Stimulated activated naive CD8-positive, alpha-beta T cell treated with anti-CD3 and anti-CD28 coated beads, Interleukin-15, Interleukin-2, amounts not matched to agents 100 ng/mL and 50 ng/mL, for 24 hours (primary cell): ENCODE measurements around the gene TAGLN2.
A peak's percentile ranks its signal among the peaks of the same experiment; 100 is the strongest.

Experiments
- H3K27ac Mint-ChIP-seq: one replicate; pipeline ENCODE4 v1.8.0; 2021; ENCODE audit warnings: mild to moderate bottlenecking, mixed read lengths
- H3K27me3 Mint-ChIP-seq: one replicate; pipeline ENCODE4 v1.8.0; 2021; ENCODE audit warnings: mixed read lengths
- H3K36me3 Mint-ChIP-seq: one replicate; pipeline ENCODE4 v1.8.0; 2021; ENCODE audit warnings: low read depth, mixed read lengths
- H3K4me1 Mint-ChIP-seq: one replicate; pipeline ENCODE4 v1.8.0; 2021; ENCODE audit warnings: low read depth, mixed read lengths
- H3K4me3 Mint-ChIP-seq: one replicate; pipeline ENCODE4 v1.8.0; 2021; ENCODE audit warnings: mild to moderate bottlenecking, mixed read lengths
- H3K9me3 Mint-ChIP-seq: one replicate; pipeline ENCODE4 v1.8.0; 2021; ENCODE audit warnings: mixed read lengths

TAGLN2 gene

GRCh38 chr1:159933347-159933746 is 8.0 kb upstream of the TAGLN2 start:
- Mint-ChIP-seq H3K27me3 (peaks cover 3% of the 10 kb centered on the region), H3K9me3 (no peaks in the 10 kb centered on the region), H3K36me3 (no peaks in the 10 kb centered on the region), H3K4me1 (peaks cover 7% of the 10 kb centered on the region), H3K27ac (no peak overlapping the region), H3K4me3 (no peak overlapping the region)

DNA sequence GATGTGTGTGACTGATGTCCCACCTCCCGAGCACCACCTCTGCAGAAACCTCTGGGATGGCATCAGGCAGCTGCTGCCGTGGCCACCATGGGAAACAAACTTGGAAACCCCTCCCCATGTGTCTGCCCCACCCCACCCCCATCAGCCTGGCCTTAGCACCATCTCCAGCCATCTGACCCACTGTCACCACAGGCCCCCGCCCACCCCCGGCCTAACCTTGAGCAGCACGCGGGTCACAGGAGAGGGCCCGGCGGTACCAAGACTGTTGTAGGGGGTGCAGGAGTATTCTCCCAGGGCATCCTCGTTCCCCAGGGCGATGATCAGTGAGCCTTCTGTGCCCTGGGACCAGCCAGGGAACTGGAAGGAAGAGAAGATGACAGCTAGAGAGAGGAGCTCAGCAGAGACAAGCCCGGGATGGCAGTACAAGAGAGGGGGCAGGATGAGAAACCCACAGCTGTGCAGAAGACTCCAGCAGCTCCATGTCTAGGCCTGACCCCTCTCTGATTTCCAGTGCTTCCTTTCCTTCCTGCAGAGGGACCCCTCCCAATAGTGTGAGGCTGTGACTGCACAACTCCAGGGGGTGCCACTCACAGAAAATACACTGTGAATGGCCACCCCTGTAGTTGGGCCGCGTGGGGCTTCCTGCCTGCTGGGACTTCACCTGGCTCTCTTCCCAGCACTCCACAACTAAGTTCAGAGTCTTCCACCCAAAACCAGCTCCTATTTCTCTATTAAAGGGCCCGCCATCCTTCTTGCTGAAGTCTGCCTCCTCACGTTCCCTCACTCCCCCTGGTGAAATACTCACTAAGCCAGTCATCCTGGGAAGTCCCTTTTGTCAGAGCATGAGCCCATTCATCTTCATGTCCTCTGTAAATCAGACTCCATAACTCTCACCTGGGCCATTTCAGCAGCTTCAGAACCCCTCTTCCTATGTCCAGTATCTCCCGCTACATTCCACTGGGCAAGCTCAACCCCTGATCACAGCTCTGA is 7.3 kb upstream of the TAGLN2 start:
- Mint-ChIP-seq H3K4me1 (peaks cover 7% of the 10 kb centered on the region), H3K4me3 (no peak overlapping the region), H3K36me3 (no peaks in the 10 kb centered on the region), H3K27me3 (peaks cover 3% of the 10 kb centered on the region), H3K9me3 (no peaks in the 10 kb centered on the region), H3K27ac (no peak overlapping the region)

DNA sequence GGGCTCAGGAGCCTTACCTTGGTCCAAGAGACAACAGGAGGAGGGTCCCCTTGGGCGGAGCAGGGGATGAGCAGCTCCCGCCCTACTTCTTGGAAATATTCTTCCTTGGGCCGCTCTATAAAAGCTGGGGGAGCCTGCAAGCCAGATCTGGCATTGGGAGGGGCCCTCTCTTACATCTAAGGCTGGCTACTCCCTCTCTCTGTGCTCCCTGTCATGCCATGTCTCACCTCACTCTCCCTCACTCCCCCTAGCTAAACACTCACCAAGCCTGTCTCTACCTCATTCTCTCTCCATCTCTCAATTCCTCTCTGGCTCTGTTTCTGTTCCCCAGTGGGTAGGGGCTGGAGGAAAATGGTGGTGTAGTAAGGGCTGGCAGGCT is 6.5 kb upstream of the TAGLN2 start:
- no peaks in the 10 kb centered on the region for H3K9me3 Mint-ChIP-seq
- H3K36me3 Mint-ChIP-seq: no peaks in the 10 kb centered on the region
- H3K27ac Mint-ChIP-seq: no peak overlapping the region
- H3K27me3 Mint-ChIP-seq: peaks cover 3% of the 10 kb centered on the region
- no peak overlapping the region for H3K4me3 Mint-ChIP-seq
- peaks cover 7% of the 10 kb centered on the region for H3K4me1 Mint-ChIP-seq

DNA sequence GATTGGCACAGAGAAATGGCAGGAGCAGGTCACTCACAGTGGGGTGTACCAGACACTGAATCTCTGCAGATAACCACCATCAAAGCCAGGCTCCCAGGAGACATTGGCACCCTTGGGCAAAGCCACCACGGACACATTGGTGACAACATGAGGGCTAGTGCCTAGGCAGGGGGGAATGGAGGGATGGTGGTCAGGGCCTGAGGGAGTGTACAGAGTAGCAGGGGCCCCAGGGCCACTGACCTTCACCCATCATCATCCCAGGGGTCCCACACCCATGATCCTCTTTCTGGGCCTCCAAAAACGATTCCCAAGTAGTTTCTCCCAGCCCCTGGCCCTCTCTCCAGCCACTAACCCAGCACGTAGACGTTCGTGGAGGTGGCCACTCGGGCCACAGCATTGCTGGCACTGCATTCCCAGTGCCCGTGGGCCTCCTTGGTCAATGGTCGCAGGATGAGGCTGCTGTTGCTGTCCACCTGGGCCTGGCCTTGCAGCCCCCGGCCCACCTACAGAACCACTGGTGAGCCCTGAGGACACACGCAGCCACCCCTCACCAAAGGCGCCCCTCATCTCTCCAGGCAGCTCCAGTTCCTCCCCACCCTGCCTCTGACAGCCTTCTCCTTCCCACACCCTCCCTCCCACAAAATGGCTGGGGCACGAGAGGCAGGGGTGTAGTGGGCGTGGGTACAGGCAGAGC is 5.9 kb upstream of the TAGLN2 start:
- H3K27ac Mint-ChIP-seq: no peak overlapping the region
- no peak overlapping the region for H3K4me3 Mint-ChIP-seq
- H3K9me3 Mint-ChIP-seq: no peaks in the 10 kb centered on the region
- H3K27me3 Mint-ChIP-seq: peaks cover 3% of the 10 kb centered on the region
- peaks cover 6% of the 10 kb centered on the region for H3K4me1 Mint-ChIP-seq
- no peaks in the 10 kb centered on the region for H3K36me3 Mint-ChIP-seq

GRCh38 chr1:159930634-159931033 is 5.3 kb upstream of the TAGLN2 start:
- H3K4me3 Mint-ChIP-seq: no peak overlapping the region

DNA sequence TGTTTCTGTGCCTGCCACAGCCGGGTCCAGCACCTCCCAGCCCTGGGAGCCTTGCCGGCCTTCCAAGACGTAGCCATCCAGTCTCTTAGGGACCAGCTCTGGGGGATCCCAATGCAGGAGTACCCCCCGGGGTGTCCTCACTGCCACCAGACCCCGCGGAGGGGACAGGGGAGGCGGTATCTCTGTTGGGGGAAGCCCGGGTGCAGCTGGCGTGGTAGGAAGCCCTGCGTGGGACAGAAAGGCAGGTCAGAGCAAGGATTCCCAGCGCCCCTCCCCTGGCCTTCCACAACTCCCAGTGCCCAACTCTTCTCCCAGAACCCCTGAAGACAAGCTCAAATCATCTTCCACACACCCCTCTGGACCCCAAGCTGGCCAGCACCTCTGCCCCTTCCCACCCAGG is 4.9 kb upstream of the TAGLN2 start:
- no peak overlapping the region for H3K27ac Mint-ChIP-seq
- H3K27me3 Mint-ChIP-seq: no peaks in the 10 kb centered on the region
- peaks cover 14% of the 10 kb centered on the region for H3K4me1 Mint-ChIP-seq

More at GRCh38 chr1:159930634-159931033, 5.3 kb upstream of the TAGLN2 start:
- no peaks in the 10 kb centered on the region for H3K9me3 Mint-ChIP-seq
- H3K36me3 Mint-ChIP-seq: no peaks in the 10 kb centered on the region
- no peak overlapping the region for H3K27ac Mint-ChIP-seq
- H3K4me1 Mint-ChIP-seq: peaks cover 9% of the 10 kb centered on the region
- peaks cover 3% of the 10 kb centered on the region for H3K27me3 Mint-ChIP-seq

DNA sequence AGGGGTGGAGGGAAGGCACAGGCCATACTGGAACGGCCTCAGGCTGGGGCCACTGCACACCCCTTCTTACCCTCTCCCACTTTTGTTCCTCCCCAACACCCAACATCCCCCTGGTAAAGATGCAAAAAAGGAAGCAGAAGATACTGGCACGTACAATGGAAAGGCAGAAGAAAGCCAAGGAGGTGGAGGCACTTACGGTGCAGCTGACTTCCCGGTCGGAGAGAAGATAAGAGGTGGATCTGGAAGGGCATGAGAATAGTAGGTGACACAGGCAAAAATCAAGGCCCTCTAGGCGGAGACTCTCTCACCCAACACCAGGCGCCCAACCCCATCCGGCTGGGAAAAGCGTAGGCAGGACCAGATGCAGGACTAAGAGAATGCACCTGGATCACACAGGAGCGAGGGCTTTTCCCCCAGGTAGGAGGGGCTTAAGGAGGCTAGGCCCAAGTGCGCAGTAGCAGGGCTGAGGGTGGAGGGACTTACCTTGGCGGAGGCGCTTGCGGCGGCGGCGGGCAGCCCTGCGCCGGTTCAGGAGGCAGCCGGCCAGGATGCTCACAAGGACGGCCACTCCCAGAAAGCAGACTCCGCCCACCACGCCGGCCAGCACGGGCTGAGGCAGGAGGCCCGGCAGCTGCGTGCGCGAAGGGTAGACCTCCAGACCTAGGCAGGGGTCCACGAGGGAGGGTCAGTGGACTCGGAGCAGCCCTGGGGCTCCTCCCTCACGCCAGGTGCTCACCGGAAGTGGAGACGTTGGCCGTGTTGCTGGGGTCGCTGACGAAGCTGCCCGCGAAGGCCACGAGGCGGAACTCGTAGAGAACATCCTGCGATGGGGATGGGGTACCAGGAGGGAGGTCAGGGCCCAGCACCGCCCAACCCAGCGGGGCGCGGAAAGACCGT is 4.1 kb upstream of the TAGLN2 start:
- Mint-ChIP-seq H3K4me1 (peaks cover 16% of the 10 kb centered on the region), H3K9me3 (no peaks in the 10 kb centered on the region), H3K4me3 (no peak overlapping the region), H3K36me3 (peaks cover 7% of the 10 kb centered on the region), H3K27me3 (no peaks in the 10 kb centered on the region), H3K27ac (no peak overlapping the region)

More for the DNA sequence above, 4.9 kb upstream of the TAGLN2 start:
- Mint-ChIP-seq H3K9me3 (no peaks in the 10 kb centered on the region), H3K4me3 (no peak overlapping the region), H3K36me3 (peaks cover under 1% of the 10 kb centered on the region)

- H3K27me3 Mint-ChIP-seq: no peaks in the 10 kb centered on the region
- H3K36me3 Mint-ChIP-seq: peaks cover 12% of the 10 kb centered on the region
- H3K4me1 Mint-ChIP-seq: peaks cover 20% of the 10 kb centered on the region
- no peak overlapping the region for H3K27ac Mint-ChIP-seq
- no peak overlapping the region for H3K4me3 Mint-ChIP-seq
- no peaks in the 10 kb centered on the region for H3K9me3 Mint-ChIP-seq
Observed at GRCh38 chr1:159928491-159929050, 3.3 kb upstream of the TAGLN2 start.

DNA sequence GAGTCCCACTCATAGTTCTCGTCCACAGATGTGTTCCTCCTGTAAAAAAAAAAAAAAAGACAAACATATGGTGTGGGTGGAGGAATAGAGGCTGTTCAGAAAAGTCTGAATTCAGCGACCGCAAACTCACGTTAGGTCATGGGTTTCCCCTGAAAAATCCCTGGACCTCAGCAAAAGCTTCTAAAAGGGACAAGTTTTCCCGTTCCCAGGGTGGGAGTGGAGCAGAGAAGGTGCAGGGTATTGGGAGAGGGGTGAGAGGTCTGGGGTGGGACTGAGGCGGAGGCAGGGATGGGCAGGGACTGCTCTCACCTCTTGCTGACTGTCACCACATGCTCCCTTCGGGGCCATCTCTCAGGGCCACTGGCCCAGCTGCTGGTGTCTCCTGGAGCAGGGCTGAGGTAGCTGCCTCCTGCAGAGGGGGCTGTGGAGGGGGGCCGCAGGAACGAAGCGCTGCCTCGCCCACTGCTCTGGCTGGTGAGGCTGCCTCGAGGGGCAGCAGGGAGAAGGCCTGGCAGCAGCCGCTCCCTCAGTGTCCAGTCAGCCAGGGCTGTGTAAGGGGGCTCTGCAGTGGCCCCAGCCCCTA is 2.6 kb upstream of the TAGLN2 start:
- Mint-ChIP-seq H3K4me1 (peaks cover 26% of the 10 kb centered on the region), H3K36me3 (peaks cover 17% of the 10 kb centered on the region), H3K27me3 (no peaks in the 10 kb centered on the region), H3K27ac (no peak overlapping the region), H3K9me3 (no peaks in the 10 kb centered on the region), H3K4me3 (no peak overlapping the region)

DNA sequence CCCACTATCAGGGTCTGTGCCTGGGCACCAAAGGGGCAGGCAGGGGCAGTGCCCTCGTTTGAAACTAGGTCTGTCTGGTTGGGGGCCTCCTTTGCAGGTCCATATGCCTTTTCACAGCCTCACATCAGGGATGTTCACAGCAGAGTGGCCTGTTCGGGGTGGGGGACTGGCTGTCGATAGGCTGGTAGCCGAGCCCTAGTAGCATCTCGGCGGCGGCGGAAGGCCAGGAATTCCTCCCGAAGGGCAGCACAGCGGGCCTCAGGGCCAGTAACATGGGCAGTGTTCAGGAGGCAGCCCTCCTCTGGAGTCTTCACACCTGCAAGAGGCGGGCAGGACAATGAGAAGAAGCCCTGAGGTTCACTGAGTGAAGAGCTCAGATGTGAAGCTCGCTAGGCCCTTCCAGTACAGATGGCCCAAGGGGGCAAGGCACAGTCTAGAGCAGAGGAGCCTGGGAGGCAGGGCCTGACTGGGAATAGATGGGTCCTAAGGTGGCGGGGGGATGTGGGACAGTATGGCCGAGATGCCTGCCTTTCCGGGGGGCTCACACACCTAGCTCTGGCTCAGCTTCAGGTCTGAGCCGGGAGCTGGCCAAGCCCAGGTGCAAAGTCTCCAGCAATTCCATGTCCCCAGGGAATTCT is 2.0 kb upstream of the TAGLN2 start:
- Mint-ChIP-seq H3K36me3 (peaks cover 19% of the 10 kb centered on the region), H3K4me3 (no peak overlapping the region), H3K27ac (no peak overlapping the region), H3K27me3 (no peaks in the 10 kb centered on the region), H3K4me1 (peaks cover 32% of the 10 kb centered on the region), H3K9me3 (no peaks in the 10 kb centered on the region)

DNA sequence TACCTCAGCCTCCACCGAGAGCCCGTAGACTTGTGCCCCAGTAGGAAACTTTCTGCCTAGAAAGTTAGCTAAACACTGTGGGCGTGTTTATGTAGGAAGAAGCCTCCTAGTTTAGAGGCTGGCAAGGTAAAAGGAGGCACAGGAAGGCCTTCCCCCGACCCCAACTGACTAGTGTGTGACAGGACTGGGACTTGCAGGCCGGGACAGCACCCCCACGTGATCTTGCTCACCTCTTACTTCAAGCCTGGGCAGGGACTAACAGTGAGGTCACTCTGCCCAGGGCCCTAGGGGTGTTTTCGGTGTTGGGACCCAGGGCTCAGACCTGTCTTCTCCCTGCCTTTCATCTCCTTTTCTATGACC is 392 bp upstream of the TAGLN2 start:
- peak overlapping the region; percentile 98 for H3K4me3 Mint-ChIP-seq
- H3K27me3 Mint-ChIP-seq: no peaks in the 10 kb centered on the region
- peak overlapping the region; percentile 99 for H3K27ac Mint-ChIP-seq
- peaks cover 34% of the 10 kb centered on the region for H3K36me3 Mint-ChIP-seq
- peaks cover 48% of the 10 kb centered on the region for H3K4me1 Mint-ChIP-seq
- H3K9me3 Mint-ChIP-seq: no peaks in the 10 kb centered on the region

DNA sequence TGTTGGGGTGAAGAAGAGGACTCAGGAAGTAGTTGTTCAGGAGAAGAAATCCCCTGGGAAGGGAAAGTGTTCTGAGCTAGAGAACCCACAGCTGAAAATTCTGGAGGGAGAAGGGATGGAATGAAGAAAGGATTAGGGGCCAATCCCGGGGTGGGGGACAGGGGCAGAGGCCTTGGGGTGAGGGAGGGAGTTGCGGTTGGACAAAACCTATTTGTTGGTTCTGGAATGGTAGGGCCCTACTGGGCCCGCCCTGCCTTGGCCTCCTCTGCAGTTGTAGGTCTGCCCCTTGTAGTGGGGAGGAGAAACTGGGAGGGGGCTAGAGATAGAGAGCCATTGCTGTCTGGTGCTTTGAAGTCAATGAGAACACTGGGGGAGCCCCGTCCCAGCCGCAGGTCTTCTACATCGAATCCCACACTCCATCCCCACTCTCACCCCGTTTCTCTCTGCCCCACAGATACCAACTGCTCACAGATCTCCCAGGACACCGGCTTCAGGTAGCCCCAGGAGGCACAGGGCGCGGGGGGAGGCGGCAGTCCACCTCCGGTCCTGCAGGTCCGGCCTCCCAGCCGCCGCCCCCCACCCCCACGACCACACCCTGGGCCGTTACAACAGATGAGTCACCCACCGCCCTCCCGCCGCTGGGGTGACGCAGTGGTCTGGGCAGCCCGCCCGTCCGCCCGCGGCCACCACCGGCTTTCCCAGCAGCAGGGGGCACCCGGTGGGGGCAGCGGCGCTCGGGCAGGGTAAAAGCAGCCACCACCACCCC is 1.1 kb downstream of the TAGLN2 start:
- H3K4me3 Mint-ChIP-seq: peak overlapping the region; percentile 98
- no peaks in the 10 kb centered on the region for H3K27me3 Mint-ChIP-seq
- H3K4me1 Mint-ChIP-seq: peaks cover 63% of the 10 kb centered on the region
- no peaks in the 10 kb centered on the region for H3K9me3 Mint-ChIP-seq
- H3K36me3 Mint-ChIP-seq: peaks cover 49% of the 10 kb centered on the region
- peak overlapping the region; percentile 99 for H3K27ac Mint-ChIP-seq
